ENCODE measurements around the gene NRK. TPM values are rescaled to one million over a fixed set of nuclear protein-coding genes. Genes with fewer than 3 reads are reported as not detected.
A peak's percentile ranks its signal among the peaks of the same experiment; 100 is the strongest.

NRK gene, protein sequence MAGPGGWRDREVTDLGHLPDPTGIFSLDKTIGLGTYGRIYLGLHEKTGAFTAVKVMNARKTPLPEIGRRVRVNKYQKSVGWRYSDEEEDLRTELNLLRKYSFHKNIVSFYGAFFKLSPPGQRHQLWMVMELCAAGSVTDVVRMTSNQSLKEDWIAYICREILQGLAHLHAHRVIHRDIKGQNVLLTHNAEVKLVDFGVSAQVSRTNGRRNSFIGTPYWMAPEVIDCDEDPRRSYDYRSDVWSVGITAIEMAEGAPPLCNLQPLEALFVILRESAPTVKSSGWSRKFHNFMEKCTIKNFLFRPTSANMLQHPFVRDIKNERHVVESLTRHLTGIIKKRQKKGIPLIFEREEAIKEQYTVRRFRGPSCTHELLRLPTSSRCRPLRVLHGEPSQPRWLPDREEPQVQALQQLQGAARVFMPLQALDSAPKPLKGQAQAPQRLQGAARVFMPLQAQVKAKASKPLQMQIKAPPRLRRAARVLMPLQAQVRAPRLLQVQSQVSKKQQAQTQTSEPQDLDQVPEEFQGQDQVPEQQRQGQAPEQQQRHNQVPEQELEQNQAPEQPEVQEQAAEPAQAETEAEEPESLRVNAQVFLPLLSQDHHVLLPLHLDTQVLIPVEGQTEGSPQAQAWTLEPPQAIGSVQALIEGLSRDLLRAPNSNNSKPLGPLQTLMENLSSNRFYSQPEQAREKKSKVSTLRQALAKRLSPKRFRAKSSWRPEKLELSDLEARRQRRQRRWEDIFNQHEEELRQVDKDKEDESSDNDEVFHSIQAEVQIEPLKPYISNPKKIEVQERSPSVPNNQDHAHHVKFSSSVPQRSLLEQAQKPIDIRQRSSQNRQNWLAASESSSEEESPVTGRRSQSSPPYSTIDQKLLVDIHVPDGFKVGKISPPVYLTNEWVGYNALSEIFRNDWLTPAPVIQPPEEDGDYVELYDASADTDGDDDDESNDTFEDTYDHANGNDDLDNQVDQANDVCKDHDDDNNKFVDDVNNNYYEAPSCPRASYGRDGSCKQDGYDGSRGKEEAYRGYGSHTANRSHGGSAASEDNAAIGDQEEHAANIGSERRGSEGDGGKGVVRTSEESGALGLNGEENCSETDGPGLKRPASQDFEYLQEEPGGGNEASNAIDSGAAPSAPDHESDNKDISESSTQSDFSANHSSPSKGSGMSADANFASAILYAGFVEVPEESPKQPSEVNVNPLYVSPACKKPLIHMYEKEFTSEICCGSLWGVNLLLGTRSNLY (N-terminal part only)
- total RNA-seq = 1 to 10 TPM in 7 of 9 donors, under 1 TPM in 2; 0.72 to 5.4 (median 2.8) TPM
- under 1 TPM; 0.43 to 0.53 TPM for polyA plus RNA-seq
- long read RNA-seq, donor 1, partial matches to known transcripts = 1 of 1 reads
- long read RNA-seq, donor 1, other reads (novel, unspliced or antisense) = 0 of 1 reads
- long read RNA-seq, donor 2 = 0 reads
- long read RNA-seq, donor 3, partial matches to known transcripts = 1 of 3 reads
- long read RNA-seq, donor 3, other reads (novel, unspliced or antisense) = 2 of 3 reads

DNA sequence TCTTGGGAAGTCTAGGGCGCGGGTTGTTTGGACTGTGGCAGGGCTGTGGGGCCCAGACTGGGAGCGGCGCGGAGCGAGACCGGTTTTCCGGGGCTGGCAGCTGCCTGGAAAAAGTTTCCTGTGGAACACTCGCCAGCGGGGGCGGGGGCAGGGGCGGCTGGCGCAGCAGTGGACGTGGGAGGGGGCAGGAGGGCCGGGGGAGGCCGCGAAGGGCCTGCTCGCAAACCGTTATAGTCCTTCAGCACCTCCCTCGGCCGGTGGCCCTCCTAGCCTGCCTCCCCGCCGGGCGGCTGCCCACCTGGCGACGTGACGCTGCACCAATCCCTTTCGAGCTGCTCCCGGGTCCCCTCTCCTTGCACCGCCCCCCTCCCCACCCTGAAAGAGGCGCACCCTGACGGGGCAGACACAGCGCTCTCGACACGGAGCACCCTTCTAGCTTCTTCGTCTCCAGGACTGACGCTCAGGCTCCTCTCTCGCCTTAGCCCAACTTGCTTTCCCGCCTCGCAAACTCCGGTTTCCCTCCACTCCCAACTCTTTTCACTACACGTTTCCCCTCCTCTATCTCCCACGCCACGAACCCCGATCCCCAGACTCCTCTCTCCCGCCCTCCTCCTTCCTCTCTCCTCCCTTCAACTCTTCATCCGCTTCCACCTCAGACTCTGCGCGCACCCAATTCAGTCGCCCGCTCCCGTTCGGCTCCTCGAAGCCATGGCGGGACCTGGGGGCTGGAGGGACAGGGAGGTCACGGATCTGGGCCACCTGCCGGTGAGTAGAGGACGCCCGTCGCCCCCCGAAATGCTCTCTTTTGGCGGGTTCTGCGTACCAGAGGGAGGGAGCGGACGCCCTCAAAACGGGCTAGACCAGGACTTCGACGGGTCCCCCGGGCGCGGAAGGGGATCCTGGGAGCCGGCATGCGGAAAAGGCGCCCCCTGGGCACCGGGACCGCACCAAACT lies at the start of gene NRK:
NRK (plus strand) TSS at position 402 of the 954 bp plus-strand sequence; CDS start at position 709, 307 bp downstream.
- Histone ChIP-seq H3K27me3 (peaks cover 0 to 52% (median 0%) of the 10 kb centered on the region in 9 donors), H3K27ac (peak within 1 kb of the TSS in 8 of 12 donors; percentile 14 to 76 (median 42)), H3K36me3 (no peaks in the 10 kb centered on the region), H3K4me1 (peaks cover 0 to 7% (median 0%) of the 10 kb centered on the region in 12 donors), H3K9me3 (no peaks in the 10 kb centered on the region), H3K4me3 (peak within 1 kb of the TSS in 11 of 12 donors; percentile 8 to 56 (median 42))
- peak; percentile 15 to 59 (median 34) for DNase-seq
- peak in 1 of 12 donors; percentile 23 for TF ChIP-seq CTCF (IDR thresholded peaks at IDR 0.05)
- TF ChIP-seq POLR2A (IDR thresholded peaks at IDR 0.05) = no peak
- 2 to 47% (median 18%) methylated on average over 66 to 76 of the region's 76 CpGs for WGBS, 4 donors
- ATAC-seq = peak in 3 of 4 donors; percentile 62 to 73 (median 70)
- intact Hi-C loops (cut with DNase I) = no loop called here

GRCh38 chrX:105773801-105774200 lies 48.5 kb upstream of the NRK start:
- TF ChIP-seq POLR2A (IDR thresholded peaks at IDR 0.05) = no peak
- TF ChIP-seq CTCF (IDR thresholded peaks at IDR 0.05) = no peak
- DNase-seq = no peak
- H3K27me3 ChIP-seq = peaks cover 0 to 17% (median 0%) of the 10 kb centered on the region in 9 donors
- intact Hi-C loops (cut with DNase I) = no loop called here
- no peak overlapping the region for H3K4me3 ChIP-seq
- no peak for ATAC-seq
- H3K27ac ChIP-seq = peak overlapping the region in 1 of 12 donors; percentile 17
- no peaks in the 10 kb centered on the region for H3K9me3 ChIP-seq
- H3K36me3 ChIP-seq = no peaks in the 10 kb centered on the region
- no peaks in the 10 kb centered on the region for H3K4me1 ChIP-seq

- ATAC-seq (no peak), DNase-seq (no peak)
- Histone ChIP-seq H3K4me3 (no peak overlapping the region), H3K4me1 (no peaks in the 10 kb centered on the region), H3K9me3 (no peaks in the 10 kb centered on the region), H3K36me3 (no peaks in the 10 kb centered on the region), H3K27ac (no peak overlapping the region), H3K27me3 (peaks cover 0 to 12% (median 0%) of the 10 kb centered on the region in 9 donors)
- TF ChIP-seq POLR2A (IDR thresholded peaks at IDR 0.05) (no peak), CTCF (IDR thresholded peaks at IDR 0.05) (no peak)
- WGBS, 4 donors = 67 to 76% (median 71%) methylated on average over 3 of the region's 3 CpGs
- intact Hi-C loops (cut with DNase I) = no loop called here
Measured at GRCh38 chrX:105775679-105776078, 46.7 kb upstream of the NRK start.
